Activated CD4-positive, alpha-beta T cell treated with anti-CD3 and anti-CD28 coated beads for 24 hours (primary cell): ENCODE measurements around the gene SREBF2.

Experiments
- DNase-seq, 2 donors: peaks; one replicate each; pipeline ENCODE4 v3.0.0-alpha.2; 2020; ENCODE audit warnings: low read depth in 2 of 2

SREBF2 gene

DNA sequence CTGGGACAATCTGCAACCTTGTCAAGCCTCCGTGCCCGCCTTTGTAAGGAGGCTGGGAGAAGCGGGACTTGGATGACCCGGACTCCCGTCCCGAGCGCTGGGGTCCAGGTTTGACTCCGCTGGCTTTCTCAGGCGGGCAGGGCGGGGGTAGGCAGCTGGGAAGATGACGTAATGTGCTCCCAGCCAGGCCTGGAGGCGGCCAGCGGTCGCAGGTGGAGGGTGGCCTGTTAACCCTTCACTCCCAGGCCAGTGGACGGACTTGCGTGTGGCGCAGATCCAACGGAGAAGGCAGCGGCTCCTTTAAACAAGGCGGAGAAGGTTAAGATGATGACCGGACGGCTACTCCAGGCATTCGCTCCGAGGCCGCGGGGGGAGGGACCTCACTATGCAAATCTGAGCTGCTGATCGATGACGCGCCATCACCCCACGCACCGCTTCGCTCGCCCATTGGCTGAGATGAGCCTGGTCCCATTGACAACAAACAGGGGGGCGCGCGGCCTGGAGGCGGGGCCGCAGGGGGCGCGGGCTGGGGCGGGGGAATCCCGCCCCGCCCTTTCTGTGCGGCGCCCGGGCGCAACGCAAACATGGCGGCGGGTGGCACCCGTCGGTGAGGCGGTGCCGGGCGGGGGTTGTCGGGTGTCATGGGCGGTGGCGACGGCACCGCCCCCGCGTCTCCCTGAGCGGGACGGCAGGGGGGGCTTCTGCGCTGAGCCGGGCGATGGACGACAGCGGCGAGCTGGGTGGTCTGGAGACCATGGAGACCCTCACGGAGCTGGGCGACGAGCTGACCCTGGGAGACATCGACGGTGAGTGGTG, at the start of gene SREBF2:
SREBF2 (plus strand) TSS at position 553 of the 816 bp plus-strand sequence; CDS start at position 719, 166 bp downstream.
- peak; percentile 97 to 98 for DNase-seq

DNA sequence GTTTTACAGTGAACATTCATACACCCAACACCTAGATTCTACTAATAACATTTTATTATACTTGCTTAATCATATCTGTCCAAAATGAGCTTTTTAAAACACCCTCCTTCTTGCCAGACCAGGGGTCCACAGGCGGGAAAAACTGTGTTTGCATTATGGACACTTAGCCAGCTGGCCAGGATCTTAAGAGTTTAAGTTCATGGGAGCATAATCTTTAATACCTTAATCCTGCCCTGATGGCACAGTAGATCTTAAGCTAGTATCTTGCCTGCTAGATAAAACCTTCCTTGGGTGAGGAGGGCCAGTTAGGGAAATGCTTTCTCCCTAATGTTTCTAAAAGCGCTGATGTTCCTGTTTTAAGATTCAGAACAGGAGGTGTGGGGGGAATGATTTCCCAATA, 45.6 kb upstream of the SREBF2 start:
- DNase-seq, result no peak

DNA sequence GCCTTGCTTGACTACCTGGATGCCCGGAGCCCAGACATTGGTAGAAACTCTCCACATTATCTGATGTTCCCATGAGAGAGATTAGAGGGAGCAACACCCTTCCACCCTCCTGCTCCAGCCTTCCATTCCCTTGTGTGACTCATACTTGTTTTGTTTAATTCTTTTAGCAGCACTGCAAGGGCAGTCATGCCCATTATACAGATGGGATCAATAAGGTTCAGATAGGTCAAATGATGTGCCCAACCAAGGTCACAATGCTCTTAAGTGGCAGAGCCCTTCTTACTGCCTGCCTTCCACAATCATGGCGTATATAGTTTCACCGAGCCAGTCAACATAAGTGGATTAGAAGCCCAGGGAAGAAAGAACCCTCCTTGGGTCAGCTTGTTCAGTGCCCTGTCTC, 39.0 kb upstream of the SREBF2 start:
- no peak for DNase-seq

DNA sequence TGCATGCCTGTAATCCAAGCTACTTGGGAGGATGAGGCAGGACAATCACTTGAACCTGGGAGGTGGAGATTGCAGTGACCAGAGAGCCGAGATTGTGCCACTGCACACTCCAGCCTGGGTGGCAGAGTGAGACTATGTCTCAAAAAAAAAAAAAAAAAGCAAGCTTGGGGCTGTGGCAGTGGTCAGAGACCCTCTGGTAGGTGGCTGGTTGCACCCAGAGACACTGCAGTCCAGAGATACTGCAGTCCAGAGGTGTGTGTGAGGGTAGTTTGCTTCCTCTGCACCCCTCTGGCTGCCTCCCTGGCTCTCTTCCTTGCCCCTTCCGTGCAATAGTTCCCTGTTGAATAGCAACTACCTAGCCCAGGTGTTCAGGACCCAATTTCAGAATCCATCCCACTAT, 34.2 kb upstream of the SREBF2 start:
- DNase-seq, result no peak

DNA sequence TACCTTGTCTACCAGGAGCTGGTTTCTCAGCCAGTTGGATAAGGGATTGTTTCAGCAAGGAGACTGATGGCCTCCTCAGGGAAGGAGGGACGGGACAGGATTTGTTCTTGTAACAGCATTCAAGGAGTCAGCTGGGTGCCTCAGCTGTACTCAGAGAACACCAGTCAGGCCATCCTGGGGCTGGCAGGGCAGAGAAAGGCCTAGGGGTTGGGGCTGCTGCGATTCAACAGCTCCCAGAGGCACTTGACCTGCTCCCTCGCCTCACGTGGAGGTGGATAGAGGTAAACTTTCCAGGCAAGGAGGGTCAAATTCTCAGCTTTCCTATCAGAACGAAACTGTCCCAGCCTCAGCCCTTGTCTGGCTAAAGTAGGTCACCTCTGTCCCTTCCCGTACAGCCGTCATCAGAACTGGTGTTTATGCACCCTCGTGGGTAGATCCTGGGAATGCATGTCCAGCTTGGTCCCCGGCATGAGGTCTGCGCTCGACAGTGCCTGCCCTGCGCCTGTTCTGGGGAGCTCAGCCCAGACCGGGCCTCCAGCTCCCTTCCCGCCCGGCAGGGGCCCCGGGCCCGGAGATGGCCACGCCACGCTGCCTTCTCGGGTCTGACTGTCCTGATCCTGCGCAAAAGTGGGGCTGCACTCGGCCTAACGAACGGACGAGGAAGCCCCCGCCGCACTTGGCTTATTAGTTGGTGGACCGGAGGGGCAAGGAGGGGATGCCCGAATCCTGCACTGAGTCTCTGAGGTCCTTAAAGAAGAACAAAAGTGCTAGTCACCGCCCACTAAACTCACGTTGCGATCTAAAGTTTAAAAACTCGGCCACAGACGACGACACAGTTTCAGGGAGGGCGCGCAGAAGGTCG, 33.2 kb upstream of the SREBF2 start:
- peak in 1 of 2 donors; percentile 16 for DNase-seq

DNA sequence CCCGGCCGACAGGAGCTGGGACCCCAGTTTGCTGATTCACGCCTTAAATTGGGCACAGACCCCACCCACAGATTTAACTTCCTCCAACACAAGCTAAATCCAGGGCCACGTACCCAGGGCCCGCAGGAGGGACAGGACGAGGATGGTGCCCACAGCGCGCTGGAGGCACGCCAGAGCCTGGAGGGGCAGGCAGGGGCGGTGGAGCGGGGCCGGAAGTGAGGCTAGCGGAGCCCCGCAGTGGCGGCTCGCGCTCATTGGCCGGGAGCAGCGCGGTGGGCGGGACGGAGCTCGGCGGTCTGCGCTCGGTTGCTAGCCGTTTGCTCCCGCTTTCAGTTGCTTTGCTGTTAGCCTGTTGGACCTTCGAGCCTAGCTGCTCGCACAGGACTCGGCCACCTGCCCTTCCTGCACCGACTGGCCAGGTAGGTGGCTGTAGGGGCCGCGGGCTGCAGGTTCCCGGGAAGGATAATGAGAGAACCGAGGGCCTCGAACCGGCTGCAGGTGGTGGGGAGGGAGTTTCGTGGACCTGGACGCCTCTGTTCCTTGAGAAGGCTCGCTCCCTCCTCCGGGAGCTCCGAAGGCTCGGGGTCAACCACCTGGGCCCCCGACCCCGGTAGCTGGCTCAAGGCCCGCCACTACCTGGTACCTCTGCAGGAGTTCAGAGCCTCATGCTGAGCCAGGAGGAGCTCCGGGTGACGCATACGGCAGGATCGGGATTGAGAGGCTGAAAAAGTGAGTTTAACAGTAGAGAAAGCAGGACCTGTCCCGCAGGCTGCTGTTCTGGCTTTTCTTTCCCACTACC, 32.4 kb upstream of the SREBF2 start, which contains the start of gene CCDC134:
CCDC134 (plus strand) TSS at position 332 of the 799 bp plus-strand sequence. CDS start 8,212 bp downstream, outside the sequence.
- peak; percentile 82 to 87 for DNase-seq

DNA sequence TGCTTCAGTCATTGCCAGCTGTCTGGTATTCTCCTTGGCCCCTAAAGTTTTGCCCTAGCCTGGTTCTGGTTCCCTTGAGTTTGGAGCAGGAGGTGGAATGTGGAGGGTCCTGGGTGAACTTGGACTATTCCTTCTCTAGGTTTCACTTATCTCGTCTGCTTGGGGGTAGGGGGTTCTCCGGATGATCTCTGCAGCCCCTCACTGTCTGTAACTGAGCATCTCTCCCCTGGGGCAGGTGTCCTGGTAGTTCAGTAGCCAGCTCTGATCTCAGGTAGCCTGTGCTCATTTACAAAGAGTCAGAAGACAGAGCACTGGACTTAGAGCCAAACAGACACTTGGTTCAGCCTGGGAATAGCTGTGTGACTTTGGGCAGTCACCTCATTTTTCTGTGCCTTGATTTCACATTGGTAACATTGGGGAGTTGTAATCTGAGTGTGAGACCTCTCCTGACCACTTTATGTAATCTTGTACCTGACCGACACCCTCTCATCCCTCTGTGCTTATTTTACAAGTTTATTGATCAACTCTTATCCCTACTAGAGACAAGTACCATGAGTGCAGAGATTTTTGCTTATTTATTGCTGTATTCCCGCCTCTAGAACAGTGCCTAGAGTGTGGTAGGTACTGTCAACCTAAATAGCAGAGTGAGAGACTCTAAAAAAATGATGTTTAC, 31.6 kb upstream of the SREBF2 start:
- DNase-seq, result no peak

DNA sequence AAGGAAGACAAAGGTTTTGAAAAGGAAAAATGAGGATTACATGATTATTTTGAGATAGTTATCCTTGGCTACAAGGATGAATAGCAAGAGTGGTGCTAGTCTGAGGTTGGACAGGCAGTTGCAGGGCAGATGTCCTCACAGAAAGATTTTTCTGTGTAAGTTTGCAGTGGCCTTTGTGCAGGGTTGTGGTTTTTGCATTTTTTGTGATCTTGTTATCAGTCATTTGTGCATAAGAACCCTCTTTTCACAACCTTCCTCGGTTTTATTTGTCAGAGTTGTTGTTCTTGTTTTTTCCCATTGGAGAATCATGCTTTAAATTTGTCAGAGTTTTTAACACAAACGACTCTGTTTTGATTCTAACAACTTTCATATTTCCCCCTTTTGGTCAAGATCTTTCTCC, 31.0 kb upstream of the SREBF2 start:
- DNase-seq, result no peak

DNA sequence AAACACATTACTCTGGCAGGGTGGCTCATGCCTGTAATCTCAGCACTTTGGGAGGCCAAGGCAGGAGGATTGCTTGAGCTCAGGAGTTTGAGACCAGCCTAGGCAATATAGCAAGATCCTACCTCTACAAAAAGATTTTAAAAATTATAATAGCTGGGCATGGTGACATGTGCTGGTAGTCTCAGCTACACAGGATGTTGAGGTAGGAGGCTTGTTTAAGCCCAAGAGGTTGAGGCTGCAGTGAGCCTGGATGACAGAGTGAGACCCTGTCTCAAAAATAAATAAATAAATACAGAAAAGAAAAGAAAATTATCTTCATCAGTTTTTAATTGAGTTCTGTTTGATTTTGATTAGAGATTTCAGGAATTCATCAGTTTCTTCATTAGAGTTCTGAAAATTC, 27.3 kb upstream of the SREBF2 start:
- DNase-seq, result no peak

DNA sequence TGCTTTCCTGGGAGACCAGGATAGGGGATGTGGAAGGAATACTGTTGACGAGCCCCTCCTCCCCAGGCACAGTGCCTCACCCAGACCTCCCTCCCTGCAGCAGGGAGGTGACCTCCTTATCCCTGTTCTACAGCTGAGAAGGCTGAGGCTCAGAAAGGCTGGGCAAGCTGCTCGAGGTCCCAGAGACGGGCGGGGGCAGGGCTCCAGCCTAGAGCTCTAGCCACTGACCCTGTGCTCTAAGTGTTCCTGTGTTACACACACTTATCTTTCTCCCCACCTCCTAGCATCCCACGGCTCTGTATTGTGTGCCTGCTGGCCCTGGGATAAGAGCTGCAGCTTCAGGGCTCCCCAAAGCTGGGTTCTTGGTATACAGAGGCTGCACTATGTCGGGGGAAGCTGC, 24.5 kb upstream of the SREBF2 start:
- DNase-seq, result no peak

DNA sequence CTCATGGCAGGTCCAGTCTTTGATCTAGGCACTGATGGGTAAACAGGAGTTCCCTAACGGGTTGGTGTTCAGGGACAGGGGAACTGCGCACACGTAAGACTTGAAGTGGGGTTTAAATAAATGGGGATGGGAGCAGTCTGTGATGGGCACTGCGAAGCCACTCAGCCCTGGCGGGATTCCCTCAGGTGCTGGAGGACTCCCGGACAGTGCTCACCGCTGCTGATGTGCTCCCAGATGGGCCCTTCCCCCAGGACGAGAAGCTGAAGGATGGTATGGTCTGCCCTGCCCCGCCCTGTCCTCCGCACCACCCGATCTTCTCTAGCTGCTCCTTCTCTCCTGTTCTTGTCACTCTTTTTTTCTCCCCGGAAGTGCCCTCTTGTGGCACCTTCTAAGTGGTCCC, 22.9 kb upstream of the SREBF2 start:
- DNase-seq, result no peak

DNA sequence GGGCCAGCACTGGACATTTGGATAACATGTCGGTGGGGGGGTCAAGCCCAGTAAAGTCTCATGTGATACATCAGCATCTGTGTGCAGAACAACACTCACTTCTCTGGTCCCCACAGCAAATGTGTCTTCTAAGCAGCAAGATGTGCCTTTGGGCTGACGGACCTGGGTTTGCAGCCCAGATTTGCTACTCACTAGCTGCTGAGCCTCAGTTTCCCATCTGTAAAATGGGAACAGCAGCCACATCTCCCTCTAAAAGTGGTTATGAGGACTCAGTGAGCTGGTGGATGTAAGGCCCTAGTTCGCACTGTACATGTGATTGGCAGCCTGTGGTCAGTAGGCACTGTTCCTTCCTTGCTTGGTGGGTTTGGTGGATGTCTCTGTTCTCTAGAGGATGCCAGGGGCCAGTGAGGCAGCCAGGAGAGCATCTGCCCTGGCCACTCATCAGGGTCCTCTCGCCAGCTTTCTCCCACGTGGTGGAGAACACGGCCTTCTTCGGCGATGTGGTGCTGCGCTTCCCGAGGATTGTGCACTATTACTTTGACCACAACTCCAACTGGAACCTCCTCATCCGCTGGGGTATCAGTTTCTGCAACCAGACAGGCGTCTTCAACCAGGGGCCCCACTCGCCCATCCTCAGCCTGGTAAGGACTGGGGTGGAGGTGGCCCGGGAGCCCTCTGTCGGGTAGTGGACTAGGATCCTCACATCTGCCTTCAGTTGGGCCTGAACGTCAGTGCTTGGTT, 19.9 kb upstream of the SREBF2 start:
- no peak for DNase-seq

DNA sequence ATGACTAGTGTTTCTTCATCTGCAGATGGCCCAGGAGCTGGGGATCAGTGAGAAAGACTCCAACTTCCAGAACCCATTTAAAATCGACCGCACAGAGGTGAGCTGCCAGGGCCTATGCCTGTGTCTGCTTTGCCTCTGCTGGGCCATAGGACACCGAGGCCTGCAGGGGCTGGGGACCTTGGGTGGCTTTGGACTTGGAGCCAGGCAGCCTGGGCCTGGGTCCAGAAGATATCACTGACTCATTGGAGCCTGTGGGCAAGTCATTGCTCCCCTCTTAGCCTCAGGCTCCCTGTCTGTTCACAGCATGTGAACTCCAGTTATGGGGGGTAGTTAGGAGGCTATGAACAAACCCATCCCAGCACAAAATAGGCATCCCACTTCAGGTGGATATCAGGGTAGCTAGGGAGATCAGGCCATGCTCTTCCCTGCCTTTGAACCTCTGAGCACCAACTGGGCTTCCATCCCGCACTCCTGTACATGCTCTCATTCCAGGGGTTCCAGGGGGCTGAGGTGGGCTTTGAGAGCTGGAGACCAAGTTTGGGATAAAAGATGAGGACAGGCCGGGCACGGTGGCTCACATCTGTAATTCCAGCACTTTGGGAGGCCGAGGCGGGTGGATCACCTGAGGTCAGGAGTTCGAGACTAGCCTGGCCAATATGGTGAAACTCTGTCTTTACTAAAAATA, 19.0 kb upstream of the SREBF2 start:
- DNase-seq, result no peak

DNA sequence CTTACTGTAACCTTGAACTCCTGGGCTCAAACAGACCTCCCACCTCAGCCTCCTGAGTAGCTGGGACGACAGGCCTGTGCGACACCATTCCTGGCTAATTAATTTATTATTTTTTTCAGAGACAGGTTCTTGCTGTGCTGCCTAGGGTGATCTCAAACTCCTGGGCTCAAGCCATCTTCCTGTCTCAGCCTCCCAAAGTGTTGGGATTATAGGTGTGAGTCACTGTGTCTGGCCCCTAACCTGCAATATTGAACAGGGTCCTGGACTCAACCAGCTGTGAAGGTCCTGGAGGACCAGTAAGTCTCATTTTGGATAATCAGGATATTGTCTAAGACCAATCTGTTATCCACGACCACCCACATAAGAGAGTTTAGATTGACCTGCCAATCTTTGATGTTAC, 17.2 kb upstream of the SREBF2 start:
- DNase-seq, result no peak

DNA sequence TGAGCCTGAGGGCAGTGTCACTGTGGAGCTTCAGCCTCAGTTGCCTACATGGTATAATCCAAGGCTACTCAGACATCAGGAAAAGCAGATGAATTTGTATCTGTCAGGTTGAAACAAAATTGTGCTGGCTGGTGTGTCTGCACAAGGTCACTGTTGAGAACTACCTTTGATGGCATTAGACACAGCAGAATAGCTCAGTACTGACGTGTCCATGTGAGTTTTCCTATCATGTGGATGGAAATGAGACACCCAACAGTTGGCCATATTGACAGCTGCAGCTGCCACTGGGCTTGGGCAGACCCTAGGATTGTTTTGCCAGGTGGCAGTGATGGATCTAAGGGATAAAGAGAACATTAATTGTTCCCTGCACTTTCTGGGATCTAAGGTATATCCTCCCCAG, 16.7 kb upstream of the SREBF2 start:
- DNase-seq, result no peak

DNA sequence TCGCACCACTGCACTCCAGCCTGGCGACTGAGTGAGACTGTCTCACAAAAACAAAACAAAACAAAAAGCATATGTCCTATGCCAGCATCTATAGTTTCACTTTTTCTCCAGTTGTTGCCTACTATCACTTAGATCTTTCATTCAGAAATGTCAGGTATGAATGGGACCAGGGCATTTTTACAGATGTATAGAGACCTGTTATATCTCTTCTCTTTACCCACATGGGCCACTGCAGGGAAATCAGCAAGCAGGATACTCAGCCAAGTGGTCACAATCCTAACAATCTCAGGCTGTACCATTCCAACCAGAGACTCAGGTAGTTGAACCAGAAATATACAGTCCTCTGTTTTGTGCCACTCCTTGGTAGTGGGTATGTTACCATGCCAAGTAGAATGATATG, 16.0 kb upstream of the SREBF2 start:
- DNase-seq, result no peak

DNA sequence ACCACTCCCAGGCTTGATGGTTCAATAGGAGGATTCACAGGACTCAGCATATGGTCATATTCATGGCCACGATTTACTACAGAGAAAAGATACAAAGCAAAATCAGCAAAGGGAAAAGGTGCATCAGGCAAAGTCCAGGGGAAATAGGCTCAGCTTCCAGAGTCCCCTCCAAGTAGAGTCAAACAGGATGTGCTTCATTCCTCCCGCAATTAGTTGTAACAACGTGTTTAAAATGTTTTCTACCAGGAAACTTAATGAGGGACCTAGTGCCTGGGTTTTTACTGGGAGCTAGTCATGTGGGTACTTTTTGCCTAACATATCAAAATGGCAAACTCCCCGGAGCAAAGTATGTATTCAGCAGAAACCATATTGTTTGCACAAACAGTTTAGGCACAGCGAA, 14.9 kb upstream of the SREBF2 start:
- no peak for DNase-seq

DNA sequence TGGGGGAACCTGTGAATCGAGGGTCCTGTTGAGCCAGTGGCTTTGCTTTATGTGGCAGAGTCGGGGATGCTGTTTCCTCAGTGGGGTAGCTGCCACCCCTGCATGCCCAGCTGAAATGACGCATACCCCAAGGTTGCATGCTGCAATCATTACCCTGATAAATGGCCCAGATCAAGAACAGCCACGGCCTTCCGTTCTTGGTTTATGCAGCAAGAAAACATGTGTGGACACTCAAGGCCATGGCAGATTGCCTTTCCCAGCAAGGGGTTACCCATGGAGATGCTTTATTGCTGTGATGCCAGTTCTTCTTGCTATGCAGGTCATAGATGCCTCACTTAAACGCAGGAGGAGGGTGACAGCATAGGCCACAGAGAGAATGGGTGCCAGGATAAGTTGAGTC, 14.3 kb upstream of the SREBF2 start:
- DNase-seq, result no peak

DNA sequence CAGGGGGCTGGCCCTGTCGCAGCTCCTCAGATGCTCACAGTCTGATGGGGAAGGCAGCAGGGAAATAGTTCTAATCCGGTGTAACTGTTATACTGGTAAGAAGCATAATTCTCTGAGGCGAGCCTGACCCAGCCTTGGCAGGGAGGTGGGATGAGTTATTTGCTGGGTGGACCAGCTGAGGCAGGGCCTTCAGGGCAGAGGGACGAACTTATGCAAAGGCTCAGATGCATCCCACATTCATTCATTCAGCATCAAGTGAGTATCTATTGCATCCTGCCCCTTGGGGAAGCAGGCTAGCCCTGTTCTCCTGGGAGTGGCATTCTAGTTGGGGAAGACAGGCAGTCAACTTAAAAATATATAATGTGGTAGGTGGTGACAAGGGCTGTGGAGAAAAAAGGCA, 13.6 kb upstream of the SREBF2 start:
- no peak for DNase-seq

DNA sequence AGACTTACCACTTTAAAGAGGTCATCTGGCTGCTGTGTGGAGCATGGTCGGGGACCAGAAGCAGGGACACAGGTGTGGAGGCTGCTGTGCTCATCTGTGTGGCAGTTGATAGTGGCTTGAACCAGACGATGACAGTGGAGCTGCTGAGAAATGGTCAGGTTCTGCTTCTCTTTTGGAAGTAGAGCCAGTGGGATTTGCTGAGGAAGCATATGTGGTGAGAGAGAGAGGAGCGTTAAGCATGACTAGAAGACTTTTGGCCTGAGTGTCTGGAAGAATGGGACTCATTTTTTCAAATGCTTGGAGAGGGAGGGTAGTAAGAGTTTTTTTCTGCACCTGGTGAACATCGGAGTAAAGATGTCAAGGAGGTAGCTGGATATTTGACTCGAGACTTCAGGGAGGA, 12.5 kb upstream of the SREBF2 start:
- DNase-seq, result no peak
